SW 1271 (cell line): ENCODE results near the gene ARPP19.
A peak's percentile ranks its signal among the peaks of the same experiment; 100 is the strongest.
"Not testable (repeated sequence)": the region's sequence is repeated elsewhere in the genome, so short reads cannot be mapped to it uniquely, and the experiment has no call there.

Source experiments
- DNase-seq, 2 experiments: peaks; one replicate each; lab custom pipeline; 2025; lab: John Stamatoyannopoulos, UW

ARPP19 gene, protein sequence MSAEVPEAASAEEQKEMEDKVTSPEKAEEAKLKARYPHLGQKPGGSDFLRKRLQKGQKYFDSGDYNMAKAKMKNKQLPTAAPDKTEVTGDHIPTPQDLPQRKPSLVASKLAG

DNA sequence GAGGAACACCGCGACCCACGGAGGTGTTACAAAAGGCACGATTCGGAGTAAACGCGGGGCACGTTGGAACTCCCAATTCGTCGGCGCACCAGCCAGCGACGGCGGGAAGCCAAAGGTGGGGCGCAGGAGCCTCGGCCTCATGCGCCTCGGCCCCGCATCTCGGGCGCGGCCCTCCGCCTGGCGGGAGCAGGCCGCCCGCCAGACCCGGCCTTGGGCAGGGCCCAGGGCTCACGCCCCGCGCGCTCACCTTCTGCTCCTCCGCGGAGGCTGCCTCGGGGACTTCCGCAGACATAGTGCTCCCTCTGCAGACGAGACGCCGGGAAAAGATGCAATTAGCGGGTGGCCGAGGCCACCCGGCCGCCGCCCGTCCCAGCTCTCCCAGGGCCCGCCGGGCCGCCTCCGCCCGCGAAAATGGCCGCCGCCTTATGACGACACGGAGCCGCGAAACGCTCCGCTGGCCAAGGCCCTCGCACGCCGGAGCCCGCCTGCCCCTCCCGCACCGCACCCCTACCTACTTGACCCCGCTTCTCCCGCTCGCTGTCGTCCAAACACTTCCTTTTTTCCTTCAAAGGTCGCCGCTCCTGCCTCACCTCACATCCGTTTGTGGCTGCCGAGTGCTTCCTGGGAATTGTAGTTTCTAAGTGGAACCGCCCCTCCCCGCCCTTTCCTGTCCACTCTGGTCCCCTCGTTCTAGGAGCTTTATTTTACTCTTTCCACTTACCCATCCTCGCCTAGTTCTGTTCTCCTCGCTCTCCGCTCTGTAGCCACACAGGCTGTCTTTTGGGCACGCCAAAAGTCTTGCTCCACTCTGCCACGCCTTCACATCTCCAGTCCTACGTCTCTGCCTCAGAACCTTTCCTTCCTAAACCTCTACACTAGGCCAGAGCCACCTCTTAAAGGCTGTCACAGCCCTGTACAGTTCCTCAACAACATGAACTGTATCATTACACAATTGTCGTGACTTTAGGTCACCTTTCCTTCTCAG, at the start of gene ARPP19:
Gene ARPP19 (minus strand): TSS at position 430 of the 985 bp plus-strand sequence. CDS start 138 bp downstream, at position 292.
- peak; percentile 41 to 88 for DNase-seq

DNA sequence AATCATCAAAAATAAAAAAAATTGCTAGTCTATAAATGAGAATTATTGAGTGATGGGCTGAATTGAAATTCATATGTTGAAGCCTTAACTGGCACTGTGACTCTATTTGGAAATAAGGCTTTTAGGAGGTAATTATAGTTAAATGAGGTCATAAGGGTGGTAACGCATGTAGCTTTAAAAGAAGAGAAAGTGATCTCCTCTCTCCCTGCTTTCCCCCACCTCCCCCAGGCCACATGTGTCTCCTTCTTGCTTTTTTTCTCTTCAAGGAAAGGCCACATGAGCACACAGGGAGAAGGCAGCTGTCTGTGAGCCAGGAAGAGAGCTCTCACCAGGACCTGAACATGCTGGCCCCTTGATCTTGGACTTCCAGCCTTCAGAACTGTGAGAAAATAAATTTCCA, 48.2 kb upstream of the ARPP19 start:
- no peak for DNase-seq

- DNase-seq = no peak
Measured at GRCh38 chr15:52615302-52615701, 46.5 kb upstream of the ARPP19 start.

DNA sequence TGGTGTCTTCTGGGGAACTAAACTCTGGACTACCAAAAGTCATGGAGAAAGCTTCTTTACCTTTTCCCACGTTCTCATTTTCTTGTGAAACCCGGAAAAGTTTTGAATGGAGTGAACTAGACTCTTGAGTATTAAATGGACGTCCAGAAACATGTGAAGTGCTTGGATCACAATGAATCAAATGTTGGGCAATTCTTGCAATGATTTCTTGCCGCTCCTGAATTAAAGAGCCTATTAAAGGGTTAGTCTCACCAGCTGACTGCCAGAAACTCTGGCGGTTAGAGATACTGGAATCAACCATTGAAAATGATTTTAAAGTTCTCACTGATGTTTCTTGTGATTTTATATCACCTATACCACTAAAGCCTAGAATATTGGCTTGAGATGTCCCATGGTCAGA, 40.8 kb upstream of the ARPP19 start:
- no peak for DNase-seq

DNA sequence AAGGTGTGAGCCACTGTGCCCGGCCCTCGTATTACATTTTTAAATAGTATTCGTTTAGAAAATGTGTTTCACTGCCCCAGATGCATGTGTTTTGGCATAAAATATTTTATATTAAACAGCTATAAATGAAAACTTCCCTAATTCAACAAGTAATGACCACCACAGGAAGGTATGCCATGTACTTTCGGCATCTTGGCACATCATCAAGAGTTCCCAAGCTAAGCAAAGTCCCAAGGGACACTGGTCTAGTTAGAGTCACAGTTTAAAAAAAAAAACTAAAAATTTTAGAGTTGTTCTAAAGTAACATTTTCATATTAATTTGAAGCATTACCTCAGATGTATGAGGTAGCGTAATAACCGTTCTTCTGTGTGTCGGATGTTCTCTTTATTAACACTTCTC, 15.6 kb upstream of the ARPP19 start:
- no peak for DNase-seq

GRCh38 chr15:52579852-52580251, 11.0 kb upstream of the ARPP19 start:
- DNase-seq = no peak

GRCh38 chr15:52576692-52577091, 7.9 kb upstream of the ARPP19 start:
- no peak for DNase-seq

- not testable (repeated sequence) for DNase-seq
Measured at GRCh38 chr15:52575573-52575972, 6.7 kb upstream of the ARPP19 start.

DNA sequence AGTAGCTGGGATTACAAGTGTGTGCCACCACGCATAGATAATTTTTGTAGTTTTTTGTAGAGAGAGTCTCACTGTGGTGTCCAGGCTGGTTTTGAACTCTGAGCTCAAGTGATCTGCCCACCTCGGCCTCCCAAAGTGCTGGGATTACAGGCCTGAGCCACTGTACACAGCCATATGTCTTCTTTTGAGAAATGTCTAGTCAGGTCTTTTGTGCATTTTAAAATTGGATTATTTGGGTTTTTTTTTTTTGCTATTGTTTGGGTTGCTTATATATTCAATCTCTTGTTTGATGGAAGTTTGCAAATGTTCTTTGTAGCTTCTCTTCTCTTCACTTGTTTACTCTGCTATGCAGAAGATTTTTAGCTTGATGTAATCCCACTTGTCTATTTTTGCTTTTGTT, 6.2 kb upstream of the ARPP19 start:
- no peak for DNase-seq

GRCh38 chr15:52574623-52575022, 5.8 kb upstream of the ARPP19 start:
- not testable (repeated sequence) for DNase-seq

GRCh38 chr15:52567871-52568600, 794 bp downstream of the ARPP19 start:
- peak; percentile 3 to 11 for DNase-seq

DNA sequence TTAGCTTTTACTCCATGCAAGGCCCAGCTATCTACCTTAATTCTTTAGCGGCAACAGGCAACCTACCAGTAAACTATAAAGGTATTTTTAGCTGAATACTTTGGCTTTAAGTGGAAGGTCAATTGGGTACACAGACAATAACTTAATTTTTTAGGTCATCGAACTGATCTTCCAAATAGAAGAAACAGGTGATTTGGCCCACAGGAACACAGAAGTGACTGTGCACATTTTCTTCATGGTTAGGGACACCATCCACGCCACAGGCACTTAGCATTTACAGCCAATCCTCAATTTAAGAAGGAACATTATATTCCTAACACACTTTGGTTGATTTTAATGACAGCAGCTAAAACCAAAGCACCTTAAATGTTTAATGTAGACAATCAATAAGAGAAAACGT, 1.9 kb downstream of the ARPP19 start:
- no peak for DNase-seq

GRCh38 chr15:52565417-52566358, 3.1 kb downstream of the ARPP19 start:
- DNase-seq = not testable (repeated sequence)

DNA sequence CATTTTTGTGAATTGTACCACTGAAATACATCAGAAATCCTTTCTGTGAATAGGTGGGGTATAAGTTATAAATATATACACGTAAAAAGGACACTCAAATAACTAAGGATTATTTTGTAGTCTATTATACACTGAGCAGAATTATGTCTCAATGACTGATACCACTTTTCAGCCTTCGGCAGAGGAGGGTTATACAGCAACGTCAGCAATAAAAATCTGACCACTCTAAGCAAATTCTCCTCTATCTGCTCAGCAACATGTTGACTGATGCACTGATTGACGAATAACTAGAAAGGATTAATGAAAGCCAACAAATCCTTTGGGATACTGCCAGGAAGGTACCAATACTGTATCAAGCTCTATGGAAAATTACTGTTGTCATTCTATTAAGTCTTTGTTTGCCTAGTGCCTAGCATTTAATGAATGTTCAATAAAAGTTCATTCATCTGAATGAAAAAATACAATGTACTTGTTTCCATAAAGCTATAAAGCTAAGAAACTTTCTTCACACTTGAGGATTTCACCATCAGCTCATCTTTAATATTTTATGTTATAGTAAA, 5.2 kb downstream of the ARPP19 start:
- DNase-seq = no peak

GRCh38 chr15:52559575-52559974, 9.3 kb downstream of the ARPP19 start:
- DNase-seq = no peak

DNA sequence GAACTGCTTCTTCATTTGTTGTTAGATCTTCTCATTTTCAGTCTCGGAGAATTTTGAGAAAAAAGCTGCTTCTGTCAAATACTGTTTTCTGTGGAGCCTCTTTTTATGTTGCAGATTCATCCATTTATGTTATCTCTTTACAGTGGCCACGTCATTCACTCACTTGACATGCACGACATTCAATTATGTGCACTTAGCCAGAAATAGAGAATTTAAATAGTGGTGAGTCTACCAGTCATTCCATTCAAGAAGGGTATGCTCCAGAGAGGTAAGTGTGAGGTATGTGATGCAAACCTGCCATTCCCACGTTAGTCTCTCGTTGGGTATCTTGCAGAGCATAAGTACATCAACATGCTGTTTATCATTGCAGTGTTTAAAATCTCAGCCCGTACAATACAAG, 9.8 kb downstream of the ARPP19 start:
- no peak for DNase-seq

DNA sequence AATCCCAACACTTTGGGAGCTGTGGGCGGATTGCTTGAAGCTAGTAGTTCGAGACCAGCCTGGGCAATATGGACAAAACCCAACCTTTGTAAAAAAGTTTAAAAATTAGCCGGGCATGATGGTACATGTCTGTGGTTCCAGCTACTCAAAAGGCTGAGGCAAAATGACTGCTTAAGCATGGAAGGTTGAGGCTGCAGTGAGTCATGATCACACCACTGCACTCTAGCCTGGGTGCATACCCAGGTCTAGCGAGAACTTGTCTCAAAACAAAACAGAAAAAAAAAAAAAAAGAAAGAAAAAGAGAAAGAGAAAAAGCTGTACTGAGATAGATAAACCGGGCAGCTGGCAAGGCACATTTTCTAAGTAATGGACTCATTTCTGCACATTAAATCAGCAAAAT, 10.6 kb downstream of the ARPP19 start:
- DNase-seq = no peak

DNA sequence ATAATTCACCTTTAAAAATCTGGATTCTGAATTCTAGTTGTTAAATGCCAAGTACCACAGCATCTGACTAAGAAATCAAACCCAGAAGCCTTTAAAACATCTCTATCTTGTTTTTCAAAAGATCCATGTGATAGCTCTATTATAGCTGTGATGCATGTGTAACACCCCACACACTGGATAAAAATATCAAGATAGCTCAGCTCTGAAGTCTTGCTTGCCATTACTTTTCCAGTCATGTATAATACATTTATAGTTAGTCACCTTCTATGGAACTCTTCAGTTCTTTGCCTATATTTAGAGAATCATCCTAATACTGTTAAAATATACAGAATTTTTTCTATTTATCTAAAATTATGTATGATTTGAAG, 11.6 kb downstream of the ARPP19 start:
- DNase-seq = no peak

DNA sequence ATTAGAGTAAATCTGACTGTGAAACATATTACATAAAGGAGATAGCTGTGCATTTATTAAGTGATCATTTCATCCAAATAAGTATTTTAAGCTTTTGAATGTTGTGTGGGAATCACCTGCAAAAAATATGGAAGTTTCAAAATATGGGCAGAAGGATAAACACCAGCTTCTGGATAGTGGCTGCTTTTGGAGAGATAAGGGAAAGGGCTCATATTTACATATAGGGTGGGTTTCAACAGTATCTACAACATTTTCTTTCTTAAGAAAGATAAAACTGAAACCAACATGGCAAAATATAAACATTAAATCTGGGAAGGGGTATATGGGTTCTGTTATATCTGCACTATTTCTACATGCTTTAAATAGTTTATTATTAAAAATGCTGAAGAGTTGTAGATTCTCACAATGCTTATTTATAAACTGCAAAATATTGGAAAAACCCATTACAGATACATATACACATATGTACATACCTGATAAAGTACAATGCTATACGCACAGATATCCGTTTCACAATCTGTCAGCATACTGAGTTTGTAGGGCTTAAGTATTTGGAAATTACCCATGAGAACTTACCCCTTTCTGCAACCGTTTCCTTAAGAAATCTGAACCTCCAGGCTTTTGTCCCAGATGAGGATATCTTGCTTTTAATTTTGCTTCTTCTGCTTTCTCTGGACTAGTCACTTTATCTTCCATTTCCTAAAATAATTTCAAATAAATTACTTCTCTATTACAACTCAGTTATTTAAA, 12.1 kb downstream of the ARPP19 start:
- no peak for DNase-seq

- DNase-seq = no peak
Measured at GRCh38 chr15:52552303-52552702, 16.5 kb downstream of the ARPP19 start.

DNA sequence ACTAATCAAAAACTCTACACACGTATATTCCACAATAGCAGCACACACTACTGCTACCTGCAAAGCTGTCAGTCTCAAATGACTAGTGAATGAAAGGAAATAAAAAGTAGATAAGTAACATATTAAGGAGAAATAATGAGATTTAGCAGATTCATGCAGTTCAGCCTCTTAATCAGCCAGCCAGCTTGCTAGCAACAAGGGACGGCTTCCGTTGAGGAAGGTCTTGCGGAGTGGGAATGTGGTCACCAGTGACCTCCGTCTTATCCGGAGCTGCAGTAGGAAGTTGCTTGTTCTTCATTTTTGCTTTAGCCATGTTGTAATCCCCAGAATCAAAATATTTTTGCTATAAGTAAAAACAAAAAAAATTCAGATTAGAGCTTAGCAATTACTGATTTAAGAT, 17.1 kb downstream of the ARPP19 start:
- DNase-seq = no peak
